GM06990 (cell line): ENCODE results near the gene DNAI4.
"Not testable (repeated sequence)": the region's sequence is repeated elsewhere in the genome, so short reads cannot be mapped to it uniquely, and the experiment has no call there.

ENCODE experiments used
- DNase-seq: peaks from one replicate; pipeline ENCODE4 v3.0.0-alpha.2; 2011; ENCODE audit not compliant: insufficient read length; ENCODE audit errors: extremely low read depth
- H3K27me3 ChIP-seq: replicated peaks from 2 replicates; pipeline ENCODE4 v1.6.0; 2011; ENCODE audit warnings: low read length; ENCODE audit not compliant: control insufficient read depth, insufficient read depth
- H3K36me3 ChIP-seq: 2 replicates; pipeline ENCODE4 v1.5.1; 2011; ENCODE audit warnings: low read length; ENCODE audit not compliant: control insufficient read depth, insufficient read depth
- H3K4me3 ChIP-seq: replicated peaks from 2 replicates; pipeline ENCODE4 v1.5.1; 2011; ENCODE audit warnings: low read depth, mild to moderate bottlenecking, control low read depth, low read length
- CTCF ChIP-seq: IDR thresholded peaks from 2 replicates; pipeline ENCODE4 v1.5.1; 2011; ENCODE audit warnings: low read length, control low read depth, mild to moderate bottlenecking, inconsistent platforms; ENCODE audit not compliant: insufficient read depth, poor library complexity, severe bottlenecking

DNAI4 gene

GRCh38 chr1:66876664-66877063 is 48.0 kb downstream of the DNAI4 start:
- TF ChIP-seq CTCF = no peak
- Histone ChIP-seq H3K36me3 (no peaks in the 10 kb centered on the region), H3K4me3 (no peak overlapping the region), H3K27me3 (no peaks in the 10 kb centered on the region)
- DNase-seq = no peak

- no peak for TF ChIP-seq CTCF
- no peak for DNase-seq
Observed at GRCh38 chr1:66873111-66873510, 51.5 kb downstream of the DNAI4 start.

GRCh38 chr1:66872024-66872423 is 52.6 kb downstream of the DNAI4 start:
- not testable (repeated sequence) for H3K36me3 ChIP-seq, H3K27me3 ChIP-seq, H3K4me3 ChIP-seq, DNase-seq

More at GRCh38 chr1:66873111-66873510, 51.5 kb downstream of the DNAI4 start:
- H3K4me3 ChIP-seq = no peak overlapping the region
- no peaks in the 10 kb centered on the region for H3K36me3 ChIP-seq
- no peaks in the 10 kb centered on the region for H3K27me3 ChIP-seq

- no peak for TF ChIP-seq CTCF
- Histone ChIP-seq H3K4me3 (no peak overlapping the region), H3K27me3 (no peaks in the 10 kb centered on the region), H3K36me3 (no peaks in the 10 kb centered on the region)
- DNase-seq = no peak
Observed at GRCh38 chr1:66867501-66867900, 57.2 kb downstream of the DNAI4 start.

GRCh38 chr1:66860529-66860928 is 64.1 kb downstream of the DNAI4 start:
- no peak for TF ChIP-seq CTCF
- no peak for DNase-seq
- no peaks in the 10 kb centered on the region for H3K27me3 ChIP-seq
- H3K4me3 ChIP-seq = no peak overlapping the region
- no peaks in the 10 kb centered on the region for H3K36me3 ChIP-seq

GRCh38 chr1:66853379-66853778 is 71.3 kb downstream of the DNAI4 start:
- DNase-seq = no peak
- Histone ChIP-seq H3K27me3 (no peaks in the 10 kb centered on the region), H3K4me3 (no peak overlapping the region), H3K36me3 (no peaks in the 10 kb centered on the region)
- no peak for TF ChIP-seq CTCF
